Myocyte (in vitro differentiated cells): Measurements from ENCODE around the gene OR2A1. TPM values are rescaled to one million over a fixed set of nuclear protein-coding genes. Genes with fewer than 3 reads are reported as not detected.
"Not testable (repeated sequence)": the region's sequence is repeated elsewhere in the genome, so short reads cannot be mapped to it uniquely, and the experiment has no call there.

ENCODE experiments used
- DNase-seq: peaks from one replicate; pipeline ENCODE4 v3.0.0-alpha.2; 2012; ENCODE audit warnings: low read depth
- polyA plus RNA-seq: library from polyadenylated mRNA; unstranded; fragments of >200 nt; gene quantifications from one replicate; pipeline ENCODE4 v1.2.1, GENCODE V29; 2012; ENCODE audit warnings: missing spikeins
- total RNA-seq: library from RNA; depleted of rRNA; stranded (reverse); fragments of >200 nt; gene quantifications from 2 replicates; pipeline ENCODE4 v1.2.3, GENCODE V29; 2014

OR2A1 gene
- not detected in 2 replicates for total RNA-seq
- 0.04 TPM for polyA plus RNA-seq

GRCh38 chr7:144311872-144312469 lies at the start of gene OR2A1:
Gene OR2A1, plus strand, starts transcription at chr7:144312419. Its CDS starts 5,706 bp downstream, at chr7:144318125.
- not testable (repeated sequence) for DNase-seq

GRCh38 chr7:144264692-144265091 lies 47.5 kb upstream of the OR2A1 start, which contains the start of gene OR2A7:
Gene OR2A7, minus strand, starts transcription at chr7:144264792. Its CDS starts 5,164 bp downstream, at chr7:144259628.
- DNase-seq: not testable (repeated sequence)

GRCh38 chr7:144269188-144269587 lies 43.0 kb upstream of the OR2A1 start, which contains the start of gene CTAGE8:
Gene CTAGE8, minus strand, starts transcription at chr7:144269288. Its CDS starts 38 bp downstream, at chr7:144269250.
- DNase-seq: not testable (repeated sequence)

GRCh38 chr7:144275281-144275680 lies 36.9 kb upstream of the OR2A1 start:
- DNase-seq: not testable (repeated sequence)

GRCh38 chr7:144280010-144280409 lies 32.2 kb upstream of the OR2A1 start:
- DNase-seq: not testable (repeated sequence)

GRCh38 chr7:144281981-144282380 lies 30.2 kb upstream of the OR2A1 start:
- DNase-seq: not testable (repeated sequence)

GRCh38 chr7:144282490-144282889 lies 29.7 kb upstream of the OR2A1 start:
- not testable (repeated sequence) for DNase-seq

- DNase-seq: not testable (repeated sequence)
These were observed 28.5 kb upstream of the OR2A1 start for GRCh38 chr7:144283716-144284115.

- not testable (repeated sequence) for DNase-seq
These were observed 24.9 kb upstream of the OR2A1 start for GRCh38 chr7:144287171-144287784.

- not testable (repeated sequence) for DNase-seq
These were observed 20.6 kb upstream of the OR2A1 start for GRCh38 chr7:144291607-144292006.

- DNase-seq: not testable (repeated sequence)
These were observed 19.6 kb upstream of the OR2A1 start for GRCh38 chr7:144292384-144293161.

GRCh38 chr7:144293794-144294499 lies 18.3 kb upstream of the OR2A1 start:
- not testable (repeated sequence) for DNase-seq

- DNase-seq: not testable (repeated sequence)
These were observed 9.5 kb upstream of the OR2A1 start for GRCh38 chr7:144302578-144303303.

- not testable (repeated sequence) for DNase-seq
These were observed 8.6 kb upstream of the OR2A1 start for GRCh38 chr7:144303607-144304006.

- not testable (repeated sequence) for DNase-seq
These were observed 7.1 kb upstream of the OR2A1 start for GRCh38 chr7:144305156-144305555.

GRCh38 chr7:144309702-144310101 lies 2.5 kb upstream of the OR2A1 start:
- DNase-seq: not testable (repeated sequence)

GRCh38 chr7:144311218-144311617 lies 1.0 kb upstream of the OR2A1 start:
- DNase-seq: not testable (repeated sequence)

- not testable (repeated sequence) for DNase-seq
These were observed 5.3 kb downstream of the OR2A1 start for GRCh38 chr7:144317537-144317936.

- not testable (repeated sequence) for DNase-seq
These were observed 7.3 kb downstream of the OR2A1 start for GRCh38 chr7:144319547-144319946.

GRCh38 chr7:144321677-144322206 lies 9.5 kb downstream of the OR2A1 start:
- not testable (repeated sequence) for DNase-seq
